GM23338 (cell line): ENCODE data around the gene APMAP. TPM values are rescaled to one million over a fixed set of nuclear protein-coding genes. Genes with fewer than 3 reads are reported as not detected.

ENCODE experiments used
- ATAC-seq: fragments of 200-7000 bp; cut with Tn5 transposase; 3 replicates; pipeline ENCODE4 v1.9.1; 2020
- DNase-seq: peaks from one replicate; pipeline ENCODE4 v3.0.0-alpha.2; 2015; ENCODE audit warnings: low spot score
- H2AFZ ChIP-seq: fragments of 200-600 bp; sonication (generic); 2 replicates; pipeline ENCODE4 v1.8.0; 2016; ENCODE audit warnings: antibody characterized with exemption, mild to moderate bottlenecking, moderate library complexity
- H3F3A ChIP-seq: fragments of 200-600 bp; sonication (generic); replicated peaks from 2 replicates; pipeline ENCODE4 v1.8.0; 2017; ENCODE audit warnings: antibody characterized with exemption, mixed run types, low read depth
- H3K27ac ChIP-seq: fragments of 200-600 bp; sonication (generic); 2 replicates; pipeline ENCODE4 v1.6.1; 2016; ENCODE audit warnings: low read depth
- H3K27me3 ChIP-seq: fragments of 200-600 bp; sonication (generic); 2 replicates; pipeline ENCODE4 v1.8.0; 2016; ENCODE audit warnings: mild to moderate bottlenecking, mixed run types, moderate library complexity; ENCODE audit not compliant: insufficient read depth
- H3K36me3 ChIP-seq: fragments of 200-600 bp; sonication (generic); 2 replicates; pipeline ENCODE4 v1.8.0; 2016; ENCODE audit warnings: mild to moderate bottlenecking; ENCODE audit not compliant: insufficient read depth
- H3K4me1 ChIP-seq: fragments of 200-600 bp; sonication (generic); 2 replicates; pipeline ENCODE4 v1.8.0; 2016; ENCODE audit warnings: mild to moderate bottlenecking, moderate library complexity; ENCODE audit not compliant: insufficient read depth
- H3K4me2 ChIP-seq: fragments of 200-600 bp; sonication (generic); 2 replicates; pipeline ENCODE4 v1.7.1; 2017; ENCODE audit warnings: mixed run types
- H3K4me3 ChIP-seq: fragments of 200-600 bp; sonication (generic); 2 replicates; pipeline ENCODE4 v1.6.1; 2016; ENCODE audit warnings: mixed run types
- H3K79me2 ChIP-seq: fragments of 200-600 bp; sonication (generic); replicated peaks from 2 replicates; pipeline ENCODE4 v1.8.0; 2017; ENCODE audit warnings: mild to moderate bottlenecking; ENCODE audit not compliant: insufficient read depth
- H3K9me2 ChIP-seq: fragments of 200-600 bp; sonication (generic); 2 replicates; pipeline ENCODE4 v1.8.0; 2017; ENCODE audit not compliant: insufficient read depth
- H4K20me1 ChIP-seq: fragments of 200-600 bp; sonication (generic); replicated peaks from 2 replicates; pipeline ENCODE4 v1.8.0; 2017; ENCODE audit warnings: mild to moderate bottlenecking; ENCODE audit not compliant: insufficient read depth
- H3K27ac Mint-ChIP-seq: 2 replicates; pipeline ENCODE4 v1.8.0; 2020; ENCODE audit warnings: inconsistent platforms, mild to moderate bottlenecking, moderate library complexity, mixed read lengths
- H3K27me3 Mint-ChIP-seq: 3 replicates; pipeline ENCODE4 v1.8.0; 2022; ENCODE audit warnings: low read depth, mild to moderate bottlenecking, moderate library complexity, mixed read lengths, inconsistent platforms; ENCODE audit not compliant: insufficient read depth, poor library complexity
- H3K36me3 Mint-ChIP-seq: 3 replicates; pipeline ENCODE4 v1.8.0; 2021; ENCODE audit warnings: low read depth, mild to moderate bottlenecking, inconsistent platforms, moderate library complexity, mixed read lengths
- H3K4me1 Mint-ChIP-seq: 3 replicates; pipeline ENCODE4 v1.8.0; 2020; ENCODE audit warnings: mild to moderate bottlenecking, inconsistent platforms, mixed read lengths
- H3K4me3 Mint-ChIP-seq: 3 replicates; pipeline ENCODE4 v1.8.0; 2021; ENCODE audit warnings: moderate library complexity, mild to moderate bottlenecking, inconsistent platforms, mixed read lengths
- H3K9me3 Mint-ChIP-seq: 3 replicates; pipeline ENCODE4 v1.8.0; 2020; ENCODE audit warnings: moderate library complexity, mild to moderate bottlenecking, inconsistent platforms, mixed read lengths
- CREB1 ChIP-seq: fragments of 250-450 bp; sonication (Bioruptor Pico); IDR thresholded peaks from 2 replicates; pipeline ENCODE4 v1.5.0; 2020; ENCODE audit warnings: low read depth, mild to moderate bottlenecking, moderate library complexity
- ETS1 ChIP-seq: IDR thresholded peaks from 2 replicates; pipeline ENCODE4 v1.6.1; 2016; ENCODE audit warnings: antibody characterized with exemption
- EZH2 ChIP-seq: fragments of 200-600 bp; sonication (generic); IDR thresholded peaks from one replicate; pipeline ENCODE4 v1.8.0; 2017; ENCODE audit warnings: antibody characterized with exemption, mild to moderate bottlenecking, low read depth; ENCODE audit not compliant: unreplicated experiment
- EZH2phosphoT487 ChIP-seq: fragments of 200-600 bp; sonication (generic); IDR thresholded peaks from one replicate; pipeline ENCODE4 v1.8.1; 2018; ENCODE audit warnings: antibody characterized with exemption; ENCODE audit not compliant: unreplicated experiment
- JUNB ChIP-seq: IDR thresholded peaks from one replicate; pipeline ENCODE4 v1.6.1; 2016; ENCODE audit warnings: antibody characterized with exemption; ENCODE audit not compliant: unreplicated experiment
- NANOG ChIP-seq: IDR thresholded peaks from 2 replicates; pipeline ENCODE4 v1.6.1; 2016; ENCODE audit warnings: antibody characterized with exemption, borderline replicate concordance
- POLR2AphosphoS5 ChIP-seq: IDR thresholded peaks from 2 replicates; pipeline ENCODE4 v1.6.1; 2016; ENCODE audit warnings: antibody characterized with exemption, low read depth
- REST ChIP-seq: IDR thresholded peaks from one replicate; pipeline ENCODE4 v1.6.1; 2018; ENCODE audit warnings: antibody characterized with exemption; ENCODE audit not compliant: unreplicated experiment
- ZNF114 ChIP-seq: fragments of 250-450 bp; sonication (Bioruptor Pico); IDR thresholded peaks from 2 replicates; pipeline ENCODE4 v1.5.0; 2020; ENCODE audit warnings: mild to moderate bottlenecking, moderate library complexity
- ZNF331 ChIP-seq: fragments of 250-450 bp; sonication (Bioruptor Pico); IDR thresholded peaks from 2 replicates; pipeline ENCODE4 v1.5.0; 2020; ENCODE audit warnings: low read depth, mild to moderate bottlenecking, moderate library complexity
- ZNF462 ChIP-seq: fragments of 250-450 bp; sonication (Bioruptor Pico); IDR thresholded peaks from 2 replicates; pipeline ENCODE4 v1.5.0; 2020; ENCODE audit warnings: mild to moderate bottlenecking, moderate library complexity
- polyA plus RNA-seq: library from polyadenylated mRNA; unstranded; fragments of >200 nt; fragmentation: Nextera tagmentation; extraction: Ambion mirVana; gene quantifications from 2 replicates; pipeline ENCODE4 v1.2.1, GENCODE V29; 2016
- total RNA-seq: library from RNA; depleted of rRNA; stranded (reverse); fragments of >200 nt; shearing (Covaris generic); gene quantifications from 2 replicates; pipeline ENCODE4 v1.2.3, GENCODE V29; 2014

Gene APMAP
- total and polyA plus RNA-seq, 2 experiments from 2014 or later: 31.7 to 72.3 TPM

GRCh38 chr20:24977797-24978196, 14.8 kb downstream of the APMAP start:
- Histone ChIP-seq H3K4me3 (no peak overlapping the region), H3K4me2 (no peak overlapping the region), H3K4me1 (no peaks in the 10 kb centered on the region), H3F3A (no peaks in the 10 kb centered on the region), H4K20me1 (no peaks in the 10 kb centered on the region; the same call in 1 of the 2 replicates), H2AFZ (no peak overlapping the region), H3K9me2 (no peaks in the 10 kb centered on the region), H3K79me2 (peaks cover 22% of the 10 kb centered on the region; the same call in 1 of the 2 replicates), H3K36me3 (0 out of 2 replicates have a peak, but pooled peaks cover 13% of the 10 kb centered on the region), H3K27ac (no peak overlapping the region), H3K27me3 (no peaks in the 10 kb centered on the region)
- no peak for ATAC-seq
- Mint-ChIP-seq H3K4me3 (no peak overlapping the region), H3K27me3 (peaks cover 4% of the 10 kb centered on the region), H3K4me1 (no peaks in the 10 kb centered on the region), H3K27ac (no peak overlapping the region), H3K36me3 (peaks cover 78% of the 10 kb centered on the region), H3K9me3 (peaks cover 20% of the 10 kb centered on the region)
- TF ChIP-seq EZH2 (no peak), CREB1 (CRISPR knock-in tag) (no peak), JUNB (no peak), NANOG (no peak), ZNF331 (CRISPR knock-in tag) (no peak)
- DNase-seq: no peak

GRCh38 chr20:24977336-24977735, 15.2 kb downstream of the APMAP start:
- H3K4me3 Mint-ChIP-seq: no peak overlapping the region
- Histone ChIP-seq H3K79me2 (peaks cover 22% of the 10 kb centered on the region; the same call in 1 of the 2 replicates), H3F3A (no peaks in the 10 kb centered on the region), H3K9me2 (no peaks in the 10 kb centered on the region), H4K20me1 (no peaks in the 10 kb centered on the region; the same call in 1 of the 2 replicates), H3K4me3 (no peak overlapping the region), H3K4me2 (no peak overlapping the region), H3K27ac (no peak overlapping the region), H3K4me1 (no peaks in the 10 kb centered on the region), H3K36me3 (0 out of 2 replicates have a peak, but pooled peaks cover 13% of the 10 kb centered on the region), H3K27me3 (no peaks in the 10 kb centered on the region), H2AFZ (no peak overlapping the region)
- H3K27me3 Mint-ChIP-seq: peaks cover 3% of the 10 kb centered on the region
- H3K4me1 Mint-ChIP-seq: no peaks in the 10 kb centered on the region
- ATAC-seq (no peak), DNase-seq (no peak)
- no peak overlapping the region for H3K27ac Mint-ChIP-seq
- H3K9me3 Mint-ChIP-seq: peaks cover 20% of the 10 kb centered on the region
- H3K36me3 Mint-ChIP-seq: peaks cover 79% of the 10 kb centered on the region
- TF ChIP-seq REST (no peak), POLR2AphosphoS5 (no peak), CREB1 (CRISPR knock-in tag) (no peak), ZNF114 (CRISPR knock-in tag) (no peak), ETS1 (no peak), ZNF462 (no peak), EZH2phosphoT487 (no peak)
